ENCODE data around the gene POGLUT3. TPM values are rescaled to one million over a fixed set of nuclear protein-coding genes. Genes with fewer than 3 reads are reported as not detected.

The POGLUT3 gene, protein sequence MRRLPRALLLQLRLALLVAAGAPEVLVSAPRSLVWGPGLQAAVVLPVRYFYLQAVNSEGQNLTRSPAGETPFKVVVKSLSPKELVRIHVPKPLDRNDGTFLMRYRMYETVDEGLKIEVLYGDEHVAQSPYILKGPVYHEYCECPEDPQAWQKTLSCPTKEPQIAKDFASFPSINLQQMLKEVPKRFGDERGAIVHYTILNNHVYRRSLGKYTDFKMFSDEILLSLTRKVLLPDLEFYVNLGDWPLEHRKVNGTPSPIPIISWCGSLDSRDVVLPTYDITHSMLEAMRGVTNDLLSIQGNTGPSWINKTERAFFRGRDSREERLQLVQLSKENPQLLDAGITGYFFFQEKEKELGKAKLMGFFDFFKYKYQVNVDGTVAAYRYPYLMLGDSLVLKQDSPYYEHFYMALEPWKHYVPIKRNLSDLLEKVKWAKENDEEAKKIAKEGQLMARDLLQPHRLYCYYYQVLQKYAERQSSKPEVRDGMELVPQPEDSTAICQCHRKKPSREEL
- total RNA-seq (2014; rRNA removed; shearing (Covaris generic)) (21.6 and 26.6 TPM in 2 replicates), polyA plus RNA-seq (2016; fragmentation: Nextera tagmentation; extraction: Ambion mirVana) (22.9 and 23.9 TPM in 2 replicates)

DNA sequence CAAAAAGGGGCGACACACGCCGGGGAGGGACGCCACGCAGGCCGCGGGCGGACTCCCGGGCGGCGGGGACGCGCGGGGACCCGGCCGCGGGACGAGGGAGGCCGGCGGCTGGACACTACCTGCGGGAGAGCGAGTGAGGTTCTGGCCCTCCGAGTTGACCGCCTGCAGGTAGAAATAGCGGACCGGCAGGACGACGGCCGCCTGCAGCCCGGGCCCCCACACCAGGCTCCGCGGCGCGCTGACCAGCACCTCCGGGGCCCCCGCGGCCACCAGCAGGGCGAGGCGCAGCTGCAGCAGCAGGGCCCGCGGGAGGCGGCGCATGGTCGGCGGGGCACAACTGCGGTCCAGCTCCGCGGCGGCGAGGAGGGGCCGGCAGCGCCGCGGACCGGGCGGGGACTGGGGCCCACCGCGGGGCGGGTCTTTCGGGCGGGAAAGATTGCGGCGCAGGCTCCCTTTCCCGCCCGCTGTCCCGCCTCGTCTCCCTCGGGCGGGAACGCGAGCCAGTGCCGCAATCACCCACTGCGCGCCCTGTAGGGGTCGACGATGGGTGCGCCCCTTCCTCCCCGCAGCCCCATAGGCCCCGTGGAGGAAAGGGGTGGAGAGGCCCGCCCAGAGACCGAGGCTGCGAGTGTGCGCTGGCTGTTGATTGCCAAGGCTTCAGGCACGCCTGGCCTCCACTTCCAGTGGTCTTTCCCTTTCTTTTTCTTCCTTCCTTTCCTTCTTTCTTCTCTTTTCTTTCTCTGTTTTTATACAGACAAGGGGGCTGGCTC, at the start of gene POGLUT3:
TSS of gene POGLUT3 (minus strand) at position 339 of the 770 bp plus-strand sequence. CDS start at position 321, 18 bp downstream.
- WGBS, 2 experiments (ENCODE audit: low coverage in 1 of 2, low lambda C conversion rate in 2 of 2, missing lambda C conversion rate in 2 of 2) = 2 to 3% methylated on average over 24 to 46 of the region's 84 CpGs
- Histone ChIP-seq H2AFZ (peak within 1 kb of the TSS; percentile 95), H4K20me1 (ENCODE audit: insufficient read depth) (no peaks in the 10 kb centered on the region), H3K9me3 (ENCODE audit: low read depth) (no peaks in the 10 kb centered on the region), H3K27ac (peak within 1 kb of the TSS; percentile 88), H3K79me2 (ENCODE audit: insufficient read depth) (peaks cover 25% of the 10 kb centered on the region), H3K27me3 (replicated peaks; ENCODE audit: insufficient read depth) (no peaks in the 10 kb centered on the region), H3F3A (ENCODE audit: insufficient read depth) (peaks cover 22% of the 10 kb centered on the region), H3K36me3 (ENCODE audit: low read depth) (no peaks in the 10 kb centered on the region), H3K9me2 (ENCODE audit: insufficient read depth) (no peaks in the 10 kb centered on the region), H3K9ac (peak within 1 kb of the TSS; percentile 87), H3K4me2 (ENCODE audit: unreplicated experiment) (peak within 1 kb of the TSS; percentile 86), H3K4me3 (peak within 1 kb of the TSS; percentile 77), H3K4me1 (ENCODE audit: insufficient read depth) (peaks cover 11% of the 10 kb centered on the region)
- in situ Hi-C loops (cut with MboI) = no loop called here
- peak; percentile 75 for DNase-seq
- TF ChIP-seq EZH2 (IDR thresholded peaks at IDR 0.05; ENCODE audit: insufficient read depth, poor library complexity, severe bottlenecking) (no peak), EZH2phosphoT487 (IDR thresholded peaks at IDR 0.05; ENCODE audit: insufficient read depth, low read depth) (no peak)

DNA sequence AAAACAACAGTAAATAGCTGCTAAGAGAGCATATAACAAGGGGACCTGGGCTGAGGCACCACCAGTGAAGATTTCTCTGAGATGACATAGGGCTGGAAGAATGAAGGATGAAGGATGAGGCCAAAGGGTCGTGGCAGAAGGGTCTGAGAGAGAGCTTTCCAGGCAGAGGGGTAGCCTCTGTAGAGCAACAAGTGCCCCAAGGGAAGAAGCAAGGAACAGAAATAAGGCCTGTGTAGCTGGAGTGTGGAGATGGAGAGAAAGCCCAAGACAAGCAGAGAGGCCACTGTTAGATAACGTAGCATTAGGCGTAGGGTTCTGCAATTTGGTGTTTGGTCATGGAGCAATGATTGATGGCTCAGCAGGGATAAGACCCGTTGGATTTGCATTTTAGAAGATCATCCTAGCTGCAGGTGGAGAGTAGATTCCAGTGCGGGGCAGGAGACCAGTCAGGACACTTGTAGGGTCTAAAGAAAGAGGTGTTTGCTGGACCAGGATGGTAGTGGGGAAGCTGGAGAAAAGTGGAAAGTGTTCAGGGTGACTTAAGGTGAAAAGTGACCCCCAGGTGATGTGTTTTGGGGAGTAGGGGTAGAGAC, 47.8 kb upstream of the POGLUT3 start:
- H3K9me3 ChIP-seq (ENCODE audit: low read depth) = no peaks in the 10 kb centered on the region
- no peak for DNase-seq
- H3K4me1 ChIP-seq (ENCODE audit: insufficient read depth) = no peaks in the 10 kb centered on the region
- no peaks in the 10 kb centered on the region for H3F3A ChIP-seq (ENCODE audit: insufficient read depth)
- no peak overlapping the region for H2AFZ ChIP-seq
- no peak overlapping the region for H3K4me3 ChIP-seq
- H3K4me2 ChIP-seq (ENCODE audit: unreplicated experiment) = no peak overlapping the region
- no peak overlapping the region for H3K9ac ChIP-seq
- no peaks in the 10 kb centered on the region for H4K20me1 ChIP-seq (ENCODE audit: insufficient read depth)
- no peak overlapping the region for H3K27ac ChIP-seq
- H3K9me2 ChIP-seq (ENCODE audit: insufficient read depth) = no peaks in the 10 kb centered on the region
- no peaks in the 10 kb centered on the region for H3K79me2 ChIP-seq (ENCODE audit: insufficient read depth)
- in situ Hi-C loops (cut with MboI) = no loop called here
- H3K36me3 ChIP-seq (ENCODE audit: low read depth) = no peaks in the 10 kb centered on the region
- TF ChIP-seq EZH2phosphoT487 (IDR thresholded peaks at IDR 0.05; ENCODE audit: insufficient read depth, low read depth) = no peak
- no peak for TF ChIP-seq EZH2 (IDR thresholded peaks at IDR 0.05; ENCODE audit: insufficient read depth, poor library complexity, severe bottlenecking)
- WGBS, 2 experiments (ENCODE audit: low coverage in 1 of 2, low lambda C conversion rate in 2 of 2, missing lambda C conversion rate in 2 of 2) = 67 to 75% methylated on average over 5 of the region's 5 CpGs
- H3K27me3 ChIP-seq (replicated peaks; ENCODE audit: insufficient read depth) = peaks cover 20% of the 10 kb centered on the region; the same call in 1 of the 2 replicates

DNA sequence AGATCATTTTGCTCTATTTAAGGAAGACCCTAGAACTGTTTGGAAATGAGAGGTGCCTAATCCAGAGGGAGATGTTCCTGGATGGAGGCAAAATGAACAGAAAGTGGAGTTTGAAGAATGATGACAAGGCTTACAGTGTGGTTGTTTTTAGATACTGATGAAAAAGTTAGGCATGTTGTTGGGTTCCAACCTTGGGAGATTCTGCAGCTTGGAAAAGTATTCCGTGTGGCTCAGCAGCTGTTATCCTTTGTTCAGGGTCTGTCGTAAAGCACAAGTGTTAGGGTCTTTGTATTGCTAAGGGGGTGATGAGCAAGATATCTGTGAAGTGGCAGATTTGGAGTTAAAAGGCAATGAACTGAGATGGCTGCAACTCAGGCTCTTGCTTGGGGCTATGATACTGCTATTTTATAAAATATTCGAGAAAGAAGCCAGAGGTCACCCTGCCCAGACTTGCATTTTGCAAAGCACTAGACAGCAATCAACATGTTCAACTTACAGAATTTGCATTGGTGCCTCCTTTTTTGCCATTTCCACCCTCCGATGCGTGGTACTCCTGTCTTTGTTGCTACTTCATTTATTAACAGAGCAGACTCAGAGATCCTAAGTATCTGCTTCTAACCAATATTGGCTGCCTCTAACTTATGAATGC, 45.3 kb upstream of the POGLUT3 start:
- no peak overlapping the region; the same call in 1 of the 2 replicates for H2AFZ ChIP-seq
- no peak overlapping the region for H3K4me2 ChIP-seq (ENCODE audit: unreplicated experiment)
- no peaks in the 10 kb centered on the region for H3K4me1 ChIP-seq (ENCODE audit: insufficient read depth)
- no peaks in the 10 kb centered on the region for H3K36me3 ChIP-seq (ENCODE audit: low read depth)
- H3K4me3 ChIP-seq = no peak overlapping the region
- H3F3A ChIP-seq (ENCODE audit: insufficient read depth) = no peaks in the 10 kb centered on the region
- no peak for DNase-seq
- WGBS, 2 experiments (ENCODE audit: low coverage in 1 of 2, low lambda C conversion rate in 2 of 2, missing lambda C conversion rate in 2 of 2) = 23 to 28% methylated on average over 5 of the region's 5 CpGs
- H3K9me3 ChIP-seq (ENCODE audit: low read depth) = no peaks in the 10 kb centered on the region
- in situ Hi-C loops (cut with MboI) = no loop called here
- H3K9me2 ChIP-seq (ENCODE audit: insufficient read depth) = no peaks in the 10 kb centered on the region
- H3K27ac ChIP-seq = no peak overlapping the region
- no peaks in the 10 kb centered on the region for H3K79me2 ChIP-seq (ENCODE audit: insufficient read depth)
- no peak for TF ChIP-seq EZH2 (IDR thresholded peaks at IDR 0.05; ENCODE audit: insufficient read depth, poor library complexity, severe bottlenecking)
- no peaks in the 10 kb centered on the region for H4K20me1 ChIP-seq (ENCODE audit: insufficient read depth)
- H3K9ac ChIP-seq = no peak overlapping the region
- H3K27me3 ChIP-seq (replicated peaks; ENCODE audit: insufficient read depth) = peaks cover 21% of the 10 kb centered on the region; the same call in 1 of the 2 replicates

- H3F3A ChIP-seq (ENCODE audit: insufficient read depth) = no peaks in the 10 kb centered on the region
- H2AFZ ChIP-seq = no peak overlapping the region
- H3K36me3 ChIP-seq (ENCODE audit: low read depth) = no peaks in the 10 kb centered on the region
- H3K27me3 ChIP-seq (replicated peaks; ENCODE audit: insufficient read depth) = peaks cover 26% of the 10 kb centered on the region
- no peaks in the 10 kb centered on the region for H3K9me2 ChIP-seq (ENCODE audit: insufficient read depth)
- no peak overlapping the region for H3K4me3 ChIP-seq
- H3K4me2 ChIP-seq (ENCODE audit: unreplicated experiment) = no peak overlapping the region
- H3K79me2 ChIP-seq (ENCODE audit: insufficient read depth) = no peaks in the 10 kb centered on the region
- in situ Hi-C loops (cut with MboI) = no loop called here
- H3K9ac ChIP-seq = no peak overlapping the region
- DNase-seq = no peak
- no peaks in the 10 kb centered on the region for H3K4me1 ChIP-seq (ENCODE audit: insufficient read depth)
- H3K27ac ChIP-seq = no peak overlapping the region
- no peaks in the 10 kb centered on the region for H3K9me3 ChIP-seq (ENCODE audit: low read depth)
- H4K20me1 ChIP-seq (ENCODE audit: insufficient read depth) = no peaks in the 10 kb centered on the region
- TF ChIP-seq EZH2 (IDR thresholded peaks at IDR 0.05; ENCODE audit: insufficient read depth, poor library complexity, severe bottlenecking) = no peak
- no peak for TF ChIP-seq EZH2phosphoT487 (IDR thresholded peaks at IDR 0.05; ENCODE audit: insufficient read depth, low read depth)
These were observed 43.3 kb upstream of the POGLUT3 start for GRCh38 chr11:108541531-108541930.

All from GM23248 (cell line).